H54 (cell line): Measurements from ENCODE around the gene ITM2B.
"Not testable (repeated sequence)": the region's sequence is repeated elsewhere in the genome, so short reads cannot be mapped to it uniquely, and the experiment has no call there.

Experiments used
- DNase-seq: peaks from one replicate; pipeline ENCODE4 v3.0.0; 2011; ENCODE audit warnings: low spot score, mixed read lengths; ENCODE audit not compliant: insufficient read length
- FAIRE-seq: peaks from 3 replicates; lab custom pipeline; 2011; peaks lifted over from hg19 to GRCh38; lab: Jason Lieb, UNC
- POLR2A ChIP-seq: IDR thresholded peaks from 2 replicates; pipeline ENCODE4 v1.6.1; 2011; ENCODE audit warnings: low read depth, mild to moderate bottlenecking, low read length

Gene ITM2B

DNA sequence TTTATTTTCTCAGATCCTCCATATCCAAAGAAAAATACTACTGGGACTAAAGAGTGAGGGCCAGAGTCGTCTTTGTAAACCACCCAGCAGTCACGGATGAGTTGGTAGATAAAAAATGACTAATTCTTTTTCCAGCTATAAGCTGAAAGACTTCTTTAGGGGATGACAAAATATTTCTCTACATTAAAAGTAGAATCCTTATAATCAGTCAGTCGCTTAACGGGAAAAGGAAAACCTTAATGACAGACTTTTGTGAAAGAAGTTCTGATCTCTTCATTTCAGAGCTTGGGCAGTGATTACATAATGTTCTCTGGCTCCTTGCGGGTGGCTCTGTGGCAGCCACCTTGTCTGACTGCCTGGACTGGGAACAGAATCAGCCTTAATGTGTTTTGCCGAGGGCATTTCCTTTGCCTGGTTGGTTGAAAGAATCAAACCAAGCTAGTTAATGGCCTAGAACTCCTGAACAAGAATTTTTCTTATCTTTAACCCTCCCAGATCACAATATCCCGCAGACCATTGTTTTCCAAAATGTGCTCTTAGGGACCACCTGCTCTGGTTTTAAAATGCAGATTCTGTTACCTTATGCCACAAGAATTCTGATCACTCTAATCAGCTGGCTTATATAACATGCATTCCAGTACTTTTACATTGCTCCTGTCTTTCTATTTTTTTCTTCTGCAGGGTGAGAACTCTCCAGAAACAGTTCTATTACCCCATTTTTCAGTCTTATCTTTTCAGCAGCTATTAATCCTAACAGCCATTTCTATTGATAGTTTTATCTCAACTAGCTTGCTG, 2.5 kb downstream of the ITM2B start:
- FAIRE-seq = peak; percentile 48
- DNase-seq = no peak
- TF ChIP-seq POLR2A = no peak

DNA sequence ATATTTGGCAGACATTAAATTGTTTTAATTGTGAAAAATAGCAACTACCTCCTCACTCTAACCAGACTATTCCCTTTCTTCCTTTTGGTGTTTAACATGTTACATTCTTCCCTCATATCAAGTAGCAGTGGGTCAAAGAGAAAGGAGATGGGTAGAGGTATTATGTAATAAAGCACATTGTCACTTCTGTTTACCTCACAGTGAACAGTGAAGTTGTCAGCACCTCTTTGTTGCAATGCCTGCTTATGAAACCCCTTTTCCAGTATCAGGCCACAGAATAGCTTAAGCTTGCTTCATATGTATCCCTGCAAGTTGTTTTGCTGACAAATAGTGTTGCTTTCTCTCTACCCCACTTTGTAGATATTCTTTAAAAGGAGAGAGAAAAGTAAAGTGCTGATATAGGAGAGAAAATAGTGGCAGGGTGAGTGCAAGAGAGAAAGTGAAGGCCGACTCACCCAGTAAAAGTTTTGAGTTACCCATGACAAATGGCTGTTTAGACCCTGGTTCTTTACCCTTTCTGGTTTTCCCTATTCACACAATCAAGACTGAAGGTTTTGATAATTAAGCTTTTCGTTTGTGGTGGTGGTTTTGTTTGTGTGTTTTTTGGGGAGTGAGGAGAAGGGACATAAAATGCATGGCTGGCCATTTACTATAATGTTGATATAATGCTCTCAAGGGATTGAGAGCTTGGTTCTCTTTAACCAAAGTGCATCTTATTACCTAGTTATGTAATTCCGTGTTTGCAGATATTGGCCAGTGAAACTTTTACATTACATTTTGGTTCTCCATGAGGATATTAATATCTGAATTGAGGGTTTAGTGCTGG, 3.7 kb downstream of the ITM2B start:
- DNase-seq = no peak
- no peak for TF ChIP-seq POLR2A
- FAIRE-seq = no peak

DNA sequence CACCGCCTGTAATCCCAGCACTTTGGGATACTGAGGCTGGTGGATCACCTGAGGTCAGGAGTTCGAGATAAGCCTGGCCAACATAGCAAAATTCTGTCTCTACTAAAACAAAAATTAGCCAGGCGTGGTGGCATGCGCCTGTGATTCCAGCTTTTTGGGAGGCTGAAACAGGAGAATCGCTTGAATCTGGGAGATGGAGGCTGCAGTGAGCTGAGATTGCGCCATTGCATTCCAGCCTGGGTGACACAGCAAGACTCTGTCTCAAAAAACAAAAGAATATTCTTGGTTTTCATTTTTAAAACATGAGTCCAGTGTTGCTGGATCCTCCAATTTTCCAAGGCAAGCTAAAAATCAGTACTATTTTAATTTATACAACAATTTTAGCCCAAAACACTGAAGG, 6.4 kb downstream of the ITM2B start:
- not testable (repeated sequence) for FAIRE-seq, DNase-seq

DNA sequence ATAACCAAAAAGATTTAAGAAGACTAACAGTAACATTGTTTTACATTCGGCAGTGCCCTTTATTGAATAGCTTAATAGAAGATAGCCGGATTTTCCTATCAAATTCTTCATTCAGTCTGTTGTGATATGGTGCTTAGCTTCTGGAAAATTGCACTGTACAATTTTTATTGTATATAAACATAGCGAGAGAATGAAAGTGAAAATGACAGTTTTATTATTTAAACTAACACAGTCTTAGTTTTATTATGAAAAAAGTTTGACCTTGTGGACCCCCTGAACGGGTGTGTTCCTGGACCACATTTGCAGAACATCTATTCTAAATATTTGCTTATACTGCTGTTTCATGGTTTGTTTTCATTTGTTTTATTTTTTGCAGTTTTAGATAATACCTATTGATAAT, 8.6 kb downstream of the ITM2B start:
- TF ChIP-seq POLR2A = no peak
- no peak for FAIRE-seq
- no peak for DNase-seq

DNA sequence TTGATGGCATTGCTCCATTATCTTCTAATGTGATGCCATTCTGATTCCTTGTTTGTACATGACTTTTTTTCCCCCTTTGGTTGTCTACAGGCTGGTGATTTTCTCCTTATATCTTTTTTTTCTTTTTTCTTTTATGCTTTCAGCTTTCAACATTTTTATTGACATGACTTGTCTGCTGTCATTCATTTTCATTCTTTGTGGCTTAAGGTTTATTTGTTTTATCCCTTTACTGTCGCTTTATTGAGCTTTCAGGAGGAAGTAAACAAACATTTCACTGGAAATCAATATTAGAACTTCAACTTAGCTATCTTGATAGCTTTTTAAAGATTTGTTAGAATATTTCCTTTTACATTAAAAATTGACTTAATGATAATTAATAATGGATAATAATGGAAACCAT, 9.7 kb downstream of the ITM2B start:
- DNase-seq (no peak), FAIRE-seq (no peak)
- no peak for TF ChIP-seq POLR2A

DNA sequence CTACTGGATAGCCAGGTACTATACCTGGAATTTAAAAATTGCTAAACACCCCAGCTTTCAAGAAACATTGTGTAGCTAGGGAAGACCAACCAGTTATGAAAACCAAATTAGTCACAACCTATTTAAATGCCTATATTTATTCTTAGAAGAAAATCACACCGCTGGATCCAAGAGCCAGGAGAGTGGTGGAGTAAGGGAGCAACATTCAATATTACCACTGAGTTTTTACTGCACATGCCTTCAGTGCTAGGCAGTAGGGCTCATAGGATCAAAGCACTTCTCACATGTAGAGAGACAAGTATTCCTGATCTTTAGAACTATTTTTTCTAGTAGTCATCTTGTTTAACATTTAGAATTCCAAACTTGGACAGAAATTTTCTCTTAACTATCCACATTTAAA, 11.2 kb downstream of the ITM2B start:
- FAIRE-seq (no peak), DNase-seq (no peak)
- TF ChIP-seq POLR2A = no peak

DNA sequence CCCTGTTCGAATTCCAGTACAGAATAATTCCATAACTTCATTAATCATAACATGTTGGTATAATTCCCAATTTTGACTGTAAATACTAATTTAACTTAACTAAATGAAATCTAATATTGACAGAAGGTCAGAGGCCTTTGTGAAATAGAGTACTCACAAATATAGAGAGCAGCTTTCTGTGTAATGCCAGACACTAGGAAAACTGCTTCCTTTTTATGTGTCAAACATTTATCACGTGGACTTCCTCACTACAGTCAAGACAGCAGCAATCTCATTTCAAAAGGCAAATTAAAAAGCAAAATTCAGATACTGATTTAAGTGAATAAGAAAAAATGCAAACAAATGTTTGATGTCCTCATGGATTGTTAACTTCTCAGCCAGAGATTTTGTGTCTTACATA, 13.1 kb downstream of the ITM2B start:
- FAIRE-seq = no peak
- no peak for DNase-seq
- no peak for TF ChIP-seq POLR2A

DNA sequence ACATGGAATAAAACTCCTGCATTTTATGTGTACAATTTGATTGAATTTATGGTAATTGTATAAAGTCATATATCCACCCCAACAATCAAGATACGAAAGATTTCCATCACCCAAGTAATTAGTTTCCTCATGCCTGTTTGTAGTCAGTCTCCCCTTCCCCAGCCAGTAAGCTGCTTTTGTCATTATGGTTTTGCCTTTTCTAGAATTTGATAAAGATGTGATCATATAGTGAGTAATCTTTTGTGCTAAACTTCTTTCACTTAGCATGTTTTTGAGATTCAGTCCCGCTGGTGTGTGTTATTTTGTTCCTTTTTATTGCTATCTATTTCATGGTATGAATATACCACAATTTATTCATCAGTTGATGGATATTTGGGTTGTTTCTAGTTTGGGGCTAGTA, 16.0 kb downstream of the ITM2B start:
- FAIRE-seq (no peak), DNase-seq (no peak)
- TF ChIP-seq POLR2A = no peak

DNA sequence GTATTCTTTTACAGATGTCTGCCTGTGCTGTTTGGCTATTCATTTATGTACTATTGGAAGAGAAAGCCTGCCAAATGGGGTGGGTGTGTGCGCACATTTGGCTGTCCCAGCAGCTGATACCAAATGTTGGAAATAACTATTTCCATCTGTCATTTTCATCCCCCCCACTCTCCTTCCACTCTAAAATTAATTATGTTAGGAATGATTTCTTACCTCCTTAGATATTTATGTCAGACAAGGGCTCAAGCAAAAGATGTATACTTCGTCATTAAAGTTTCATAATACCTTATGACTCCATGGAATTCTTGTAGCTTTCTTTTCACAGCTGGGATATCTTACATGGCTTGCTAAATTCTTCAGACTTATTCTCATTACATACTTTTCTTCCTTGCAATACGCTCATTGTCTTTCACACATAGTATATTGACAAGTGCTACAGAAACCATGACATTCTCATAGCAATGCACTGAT, 18.6 kb downstream of the ITM2B start:
- DNase-seq = no peak
- TF ChIP-seq POLR2A = no peak
- no peak for FAIRE-seq

DNA sequence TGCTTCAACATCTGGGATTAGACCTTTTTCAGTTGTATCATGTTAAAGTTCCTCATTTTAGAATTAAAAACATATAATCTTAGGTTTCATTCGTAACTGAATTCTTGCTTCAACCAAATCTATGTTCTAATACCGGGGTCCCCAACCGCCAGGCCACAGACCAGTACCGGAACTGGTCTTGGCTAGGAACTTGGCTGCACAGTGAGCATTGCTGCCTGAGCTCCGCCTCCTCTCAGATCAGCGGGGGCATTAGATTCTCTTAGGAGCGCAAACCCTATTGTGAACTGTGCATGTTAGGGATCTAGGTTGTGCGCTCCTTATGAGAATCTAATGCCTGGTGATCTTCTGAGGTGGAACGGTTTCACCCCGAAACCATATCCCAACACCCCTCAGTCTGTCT, 19.2 kb downstream of the ITM2B start:
- no peak for DNase-seq
- FAIRE-seq = no peak
- no peak for TF ChIP-seq POLR2A

DNA sequence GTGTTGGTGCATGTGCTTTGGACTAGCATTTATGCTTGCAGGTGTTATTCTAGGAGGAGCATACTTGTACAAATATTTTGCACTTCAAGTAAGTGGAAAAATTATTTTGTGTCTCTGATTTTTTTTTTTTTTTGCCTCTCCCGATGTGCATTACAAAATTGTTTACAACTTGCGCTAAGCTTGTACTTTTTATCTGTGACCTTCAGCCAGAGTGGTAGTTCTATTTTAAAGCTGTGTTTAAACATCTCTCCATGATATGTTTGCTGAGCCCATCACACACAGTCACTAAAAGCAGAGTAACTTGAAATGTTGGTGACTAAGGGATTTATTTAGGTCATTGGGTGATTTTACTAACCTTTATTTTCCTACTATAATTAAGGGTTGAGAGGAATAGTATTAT, 20.8 kb downstream of the ITM2B start:
- TF ChIP-seq POLR2A = no peak
- FAIRE-seq (no peak), DNase-seq (no peak)

DNA sequence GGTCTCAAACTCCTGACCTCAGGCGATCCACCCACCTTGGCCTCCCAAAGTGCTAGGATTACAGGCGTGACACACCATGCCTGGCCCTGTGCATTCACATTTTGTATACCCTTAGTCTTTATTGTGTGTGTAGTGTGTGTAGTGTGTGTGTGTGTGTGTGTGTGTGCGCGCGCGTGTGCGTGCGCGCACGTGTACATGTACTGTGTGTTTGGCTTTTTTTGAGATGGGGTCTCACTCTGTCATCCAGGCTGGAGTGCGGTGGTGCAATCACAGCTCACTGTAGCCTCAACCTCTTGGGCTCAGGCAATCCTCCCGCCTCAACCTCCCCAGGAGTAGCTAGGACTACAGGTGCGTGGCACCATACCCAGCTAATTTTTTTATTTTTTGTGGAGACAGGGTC, 22.1 kb downstream of the ITM2B start:
- DNase-seq (no peak), FAIRE-seq (no peak)
- no peak for TF ChIP-seq POLR2A

DNA sequence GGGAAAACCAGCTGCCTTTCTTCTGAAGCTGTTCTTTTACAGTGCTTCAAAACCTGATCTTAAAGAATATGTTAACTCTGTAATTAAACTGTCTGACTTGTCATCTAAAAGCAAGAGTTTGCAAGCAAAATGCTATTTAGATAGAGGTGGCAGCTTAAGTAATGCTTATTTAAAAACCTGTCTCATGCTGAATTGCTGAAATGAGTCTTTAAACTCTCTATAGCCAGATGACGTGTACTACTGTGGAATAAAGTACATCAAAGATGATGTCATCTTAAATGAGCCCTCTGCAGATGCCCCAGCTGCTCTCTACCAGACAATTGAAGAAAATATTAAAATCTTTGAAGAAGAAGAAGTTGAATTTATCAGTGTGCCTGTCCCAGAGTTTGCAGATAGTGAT, 22.9 kb downstream of the ITM2B start:
- no peak for FAIRE-seq
- no peak for TF ChIP-seq POLR2A

DNA sequence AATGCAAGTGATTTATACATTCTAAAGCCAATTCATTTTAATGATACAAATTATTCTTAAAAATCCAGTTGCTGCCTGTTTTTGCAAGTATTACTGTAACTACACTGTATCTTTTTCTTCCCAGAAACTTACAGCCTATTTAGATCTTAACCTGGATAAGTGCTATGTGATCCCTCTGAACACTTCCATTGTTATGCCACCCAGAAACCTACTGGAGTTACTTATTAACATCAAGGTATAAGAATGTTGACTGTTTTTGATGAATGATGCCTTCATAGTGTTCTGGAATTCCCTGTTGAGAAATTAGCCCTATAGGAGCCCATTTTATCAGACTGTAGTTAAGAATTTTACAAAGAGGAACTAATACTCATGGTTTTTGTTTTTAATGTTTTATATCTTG, 25.0 kb downstream of the ITM2B start:
- TF ChIP-seq POLR2A = no peak
- FAIRE-seq (no peak), DNase-seq (no peak)

More for the DNA sequence above, 22.9 kb downstream of the ITM2B start:
- DNase-seq = no peak
